Stimulated activated CD8-positive, alpha-beta memory T cell treated with anti-CD3 and anti-CD28 coated beads, Interleukin-7, amount 100 ng/mL, for 48 hours (primary cell): ENCODE data around the gene KLK4.

Source experiments
- DNase-seq, 2 donors: peaks; one replicate each; pipeline ENCODE4 v3.0.0-alpha.2; 2020; ENCODE audit warnings: low read depth in 1 of 2; ENCODE audit errors: extremely low read depth in 1 of 2

Gene KLK4

GRCh38 chr19:50882188-50882587, 29.0 kb downstream of the KLK4 start:
- DNase-seq = no peak

DNA sequence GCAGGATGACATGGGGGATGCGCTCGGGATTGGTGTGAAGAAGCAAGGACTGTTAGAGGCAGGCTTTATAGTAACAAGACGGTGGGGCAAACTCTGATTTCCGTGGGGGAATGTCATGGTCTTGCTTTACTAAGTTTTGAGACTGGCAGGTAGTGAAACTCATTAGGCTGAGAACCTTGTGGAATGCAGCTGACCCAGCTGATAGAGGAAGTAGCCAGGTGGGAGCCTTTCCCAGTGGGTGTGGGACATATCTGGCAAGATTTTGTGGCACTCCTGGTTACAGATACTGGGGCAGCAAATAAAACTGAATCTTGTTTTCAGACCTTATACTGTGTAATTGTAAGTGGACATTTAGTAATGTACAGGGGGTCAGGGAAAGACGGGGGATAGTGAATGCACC, 31.0 kb downstream of the KLK4 start:
- DNase-seq = no peak

GRCh38 chr19:50878851-50879250, 32.3 kb downstream of the KLK4 start:
- no peak for DNase-seq

DNA sequence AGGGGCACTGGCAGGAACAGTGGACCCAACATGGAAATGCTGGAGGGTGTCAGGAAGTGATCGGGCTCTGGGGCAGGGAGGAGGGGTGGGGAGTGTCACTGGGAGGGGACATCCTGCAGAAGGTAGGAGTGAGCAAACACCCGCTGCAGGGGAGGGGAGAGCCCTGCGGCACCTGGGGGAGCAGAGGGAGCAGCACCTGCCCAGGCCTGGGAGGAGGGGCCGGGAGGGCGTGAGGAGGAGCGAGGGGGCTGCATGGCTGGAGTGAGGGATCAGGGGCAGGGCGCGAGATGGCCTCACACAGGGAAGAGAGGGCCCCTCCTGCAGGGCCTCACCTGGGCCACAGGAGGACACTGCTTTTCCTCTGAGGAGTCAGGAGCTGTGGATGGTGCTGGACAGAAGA, 33.9 kb downstream of the KLK4 start:
- DNase-seq = no peak

- no peak for DNase-seq
These were observed 34.7 kb downstream of the KLK4 start for GRCh38 chr19:50876456-50876855.

DNA sequence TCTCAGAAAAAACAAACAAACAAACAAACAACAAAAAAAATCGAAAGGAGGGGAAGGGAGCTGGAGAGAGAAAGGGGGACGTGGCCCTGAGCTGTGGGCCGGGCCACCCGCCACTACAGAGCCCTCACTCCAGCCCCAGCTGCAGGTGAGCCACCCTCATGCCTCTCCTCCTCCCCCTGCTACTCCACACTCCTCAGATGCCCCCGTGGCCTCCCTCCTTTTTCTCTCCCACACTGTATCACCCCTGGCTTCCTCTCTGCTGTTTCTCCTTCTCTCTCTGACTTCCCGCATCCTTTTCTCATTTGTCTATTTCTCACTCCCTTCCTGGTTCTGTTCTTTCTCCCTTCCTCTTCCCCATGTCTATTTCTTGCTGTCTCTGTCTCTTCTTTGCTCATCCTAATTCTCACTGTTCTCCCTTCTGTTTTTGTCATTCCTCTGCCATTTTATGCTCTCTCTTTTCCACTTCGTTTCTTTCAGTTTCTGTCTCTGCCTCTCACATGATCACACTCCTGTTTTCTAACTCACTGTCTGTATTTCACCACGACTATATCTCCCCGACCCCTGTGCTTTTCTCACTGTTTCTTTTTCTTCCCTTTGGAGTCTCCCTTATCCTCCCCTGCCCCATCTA, 35.3 kb downstream of the KLK4 start:
- no peak for DNase-seq

- DNase-seq = no peak
These were observed 37.0 kb downstream of the KLK4 start for GRCh38 chr19:50874211-50874610.

DNA sequence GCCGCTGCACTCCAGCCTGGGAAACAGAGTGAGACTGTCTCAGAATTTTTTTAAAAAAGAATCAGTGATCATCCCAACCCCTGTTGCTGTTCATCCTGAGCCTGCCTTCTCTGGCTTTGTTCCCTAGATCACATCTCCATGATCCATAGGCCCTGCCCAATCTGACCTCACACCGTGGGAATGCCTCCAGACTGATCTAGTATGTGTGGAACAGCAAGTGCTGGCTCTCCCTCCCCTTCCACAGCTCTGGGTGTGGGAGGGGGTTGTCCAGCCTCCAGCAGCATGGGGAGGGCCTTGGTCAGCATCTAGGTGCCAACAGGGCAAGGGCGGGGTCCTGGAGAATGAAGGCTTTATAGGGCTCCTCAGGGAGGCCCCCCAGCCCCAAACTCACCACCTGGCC, 38.1 kb downstream of the KLK4 start, which contains the start of gene KLK2:
Gene KLK2 (plus strand): TSS at position 384 of the 400 bp plus-strand sequence. CDS start 35 bp downstream, outside the sequence.
- DNase-seq = no peak

DNA sequence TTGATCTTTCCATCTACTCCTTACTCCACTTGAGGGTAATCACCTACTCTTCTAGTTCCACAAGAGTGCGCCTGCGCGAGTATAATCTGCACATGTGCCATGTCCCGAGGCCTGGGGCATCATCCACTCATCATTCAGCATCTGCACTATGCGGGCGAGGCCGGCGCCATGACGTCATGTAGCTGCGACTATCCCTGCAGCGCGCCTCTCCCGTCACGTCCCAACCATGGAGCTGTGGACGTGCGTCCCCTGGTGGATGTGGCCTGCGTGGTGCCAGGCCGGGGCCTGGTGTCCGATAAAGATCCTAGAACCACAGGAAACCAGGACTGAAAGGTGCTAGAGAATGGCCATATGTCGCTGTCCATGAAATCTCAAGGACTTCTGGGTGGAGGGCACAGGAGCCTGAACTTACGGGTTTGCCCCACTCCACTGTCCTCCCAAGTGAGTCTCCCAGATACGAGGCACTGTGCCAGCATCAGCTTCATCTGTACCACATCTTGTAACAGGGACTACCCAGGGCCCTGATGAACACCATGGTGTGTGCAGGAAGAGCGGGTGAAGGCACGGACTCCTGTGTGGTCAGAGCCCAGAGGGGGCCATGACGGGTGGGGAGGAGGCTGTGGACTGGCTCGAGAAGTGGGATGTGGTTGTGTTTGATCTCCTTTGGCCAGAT, 40.6 kb downstream of the KLK4 start:
- peak in 1 of 2 donors; percentile 13 for DNase-seq

GRCh38 chr19:50869479-50869878, 41.7 kb downstream of the KLK4 start:
- DNase-seq = no peak

DNA sequence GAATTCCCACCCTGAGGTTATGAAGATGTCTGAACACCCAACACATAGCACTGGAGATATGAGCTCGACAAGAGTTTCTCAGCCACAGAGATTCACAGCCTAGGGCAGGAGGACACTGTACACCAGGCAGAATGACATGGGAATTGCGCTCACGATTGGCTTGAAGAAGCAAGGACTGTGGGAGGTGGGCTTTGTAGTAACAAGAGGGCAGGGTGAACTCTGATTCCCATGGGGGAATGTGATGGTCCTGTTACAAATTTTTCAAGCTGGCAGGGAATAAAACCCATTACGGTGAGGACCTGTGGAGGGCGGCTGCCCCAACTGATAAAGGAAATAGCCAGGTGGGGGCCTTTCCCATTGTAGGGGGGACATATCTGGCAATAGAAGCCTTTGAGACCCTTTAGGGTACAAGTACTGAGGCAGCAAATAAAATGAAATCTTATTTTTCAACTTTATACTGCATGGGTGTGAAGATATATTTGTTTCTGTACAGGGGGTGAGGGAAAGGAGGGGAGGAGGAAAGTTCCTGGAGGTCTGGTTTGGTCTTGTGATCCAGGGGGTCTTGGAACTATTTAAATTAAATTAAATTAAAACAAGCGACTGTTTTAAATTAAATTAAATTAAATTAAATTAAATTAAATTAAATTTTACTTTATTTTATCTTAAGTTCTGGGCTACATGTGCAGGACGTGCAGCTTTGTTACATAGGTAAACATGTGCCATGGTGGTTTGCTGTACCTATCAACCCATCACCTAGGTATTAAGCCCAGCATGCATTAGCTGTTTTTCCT, 49.5 kb downstream of the KLK4 start:
- DNase-seq = no peak

DNA sequence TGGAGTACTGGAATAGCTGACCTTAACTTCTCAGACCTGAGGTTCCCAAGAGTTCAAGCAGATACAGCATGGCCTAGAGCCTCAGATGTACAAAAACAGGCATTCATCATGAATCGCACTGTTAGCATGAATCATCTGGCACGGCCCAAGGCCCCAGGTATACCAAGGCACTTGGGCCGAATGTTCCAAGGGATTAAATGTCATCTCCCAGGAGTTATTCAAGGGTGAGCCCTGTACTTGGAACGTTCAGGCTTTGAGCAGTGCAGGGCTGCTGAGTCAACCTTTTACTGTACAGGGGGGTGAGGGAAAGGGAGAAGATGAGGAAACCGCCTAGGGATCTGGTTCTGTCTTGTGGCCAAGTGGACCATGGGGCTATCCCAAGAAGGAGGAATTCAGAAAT, 50.2 kb downstream of the KLK4 start:
- DNase-seq = no peak

GRCh38 chr19:50859849-50860248, 51.3 kb downstream of the KLK4 start:
- DNase-seq = no peak

- no peak for DNase-seq
These were observed 52.3 kb downstream of the KLK4 start for GRCh38 chr19:50858886-50859285.

DNA sequence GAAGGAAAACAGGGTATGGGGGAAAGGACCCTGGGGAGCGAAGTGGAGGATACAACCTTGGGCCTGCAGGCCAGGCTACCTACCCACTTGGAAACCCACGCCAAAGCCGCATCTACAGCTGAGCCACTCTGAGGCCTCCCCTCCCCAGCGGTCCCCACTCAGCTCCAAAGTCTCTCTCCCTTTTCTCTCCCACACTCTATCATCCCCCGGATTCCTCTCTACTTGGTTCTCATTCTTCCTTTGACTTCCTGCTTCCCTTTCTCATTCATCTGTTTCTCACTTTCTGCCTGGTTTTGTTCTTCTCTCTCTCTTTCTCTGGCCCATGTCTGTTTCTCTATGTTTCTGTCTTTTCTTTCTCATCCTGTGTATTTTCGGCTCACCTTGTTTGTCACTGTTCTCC, 53.8 kb downstream of the KLK4 start:
- no peak for DNase-seq
